Activated naive CD4-positive, alpha-beta T cell treated with anti-CD3 and anti-CD28 coated beads, Interleukin-2, amount 50 U/mL, for 24 hours (primary cell): ENCODE data around the gene JUN.

ENCODE experiments used
- H3K27ac Mint-ChIP-seq: one replicate; pipeline ENCODE4 v1.8.0; 2021; ENCODE audit warnings: mild to moderate bottlenecking, mixed read lengths
- H3K27me3 Mint-ChIP-seq: one replicate; pipeline ENCODE4 v1.8.0; 2021; ENCODE audit warnings: mixed read lengths
- H3K36me3 Mint-ChIP-seq: one replicate; pipeline ENCODE4 v1.8.0; 2021; ENCODE audit warnings: mixed read lengths
- H3K4me1 Mint-ChIP-seq: one replicate; pipeline ENCODE4 v1.8.0; 2021; ENCODE audit warnings: mixed read lengths
- H3K4me3 Mint-ChIP-seq: one replicate; pipeline ENCODE4 v1.8.0; 2021; ENCODE audit warnings: mild to moderate bottlenecking, mixed read lengths
- H3K9me3 Mint-ChIP-seq: one replicate; pipeline ENCODE4 v1.8.0; 2021; ENCODE audit warnings: mixed read lengths

Gene JUN

DNA sequence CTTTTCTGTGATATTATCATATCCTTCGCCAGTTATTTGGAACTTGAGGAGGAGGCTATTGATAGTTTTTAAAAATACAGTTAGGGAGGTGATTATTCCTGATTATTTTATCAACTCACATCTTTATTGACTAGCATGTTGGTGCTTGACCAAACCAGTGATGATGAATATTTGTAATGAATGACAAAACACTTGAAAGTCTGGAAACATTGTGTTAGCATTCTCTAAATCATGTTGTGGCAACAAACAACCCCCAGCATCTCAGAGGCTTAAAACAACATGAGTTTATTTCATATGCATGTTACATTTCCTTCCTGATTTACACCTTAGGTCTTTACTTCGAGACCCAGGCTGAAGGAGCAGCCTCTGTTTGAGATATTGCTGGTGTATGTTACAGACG, 10.7 kb upstream of the JUN start:
- H3K27ac Mint-ChIP-seq, result no peak overlapping the region

DNA sequence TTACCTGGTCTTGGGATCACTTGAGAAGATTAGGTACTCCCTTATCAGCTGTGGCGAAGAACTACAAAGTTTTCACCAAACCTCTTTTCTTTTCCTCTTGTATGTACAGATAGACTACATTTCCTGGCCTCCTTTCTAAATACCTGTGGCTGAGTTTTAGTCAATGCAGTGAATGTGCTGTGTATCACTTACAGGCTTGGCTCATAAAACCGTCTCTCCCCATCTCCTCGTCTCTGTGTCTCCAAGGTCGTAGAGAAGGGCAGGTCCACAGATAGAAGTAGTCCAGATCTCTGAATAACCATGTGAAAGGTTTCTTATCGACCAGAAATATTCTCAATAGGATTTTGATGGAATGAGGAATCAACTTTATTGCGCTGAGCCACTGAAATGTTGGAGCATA, 9.0 kb upstream of the JUN start:
- H3K36me3 Mint-ChIP-seq, result peaks cover 11% of the 10 kb centered on the region
- H3K27me3 Mint-ChIP-seq, result no peaks in the 10 kb centered on the region
- no peak overlapping the region for H3K27ac Mint-ChIP-seq
- peaks cover 53% of the 10 kb centered on the region for H3K4me1 Mint-ChIP-seq
- H3K4me3 Mint-ChIP-seq, result no peak overlapping the region
- peaks cover 6% of the 10 kb centered on the region for H3K9me3 Mint-ChIP-seq

More for the DNA sequence above, 10.7 kb upstream of the JUN start:
- Mint-ChIP-seq H3K9me3 (no peaks in the 10 kb centered on the region), H3K36me3 (peaks cover 4% of the 10 kb centered on the region), H3K4me1 (peaks cover 47% of the 10 kb centered on the region), H3K4me3 (no peak overlapping the region), H3K27me3 (no peaks in the 10 kb centered on the region)

DNA sequence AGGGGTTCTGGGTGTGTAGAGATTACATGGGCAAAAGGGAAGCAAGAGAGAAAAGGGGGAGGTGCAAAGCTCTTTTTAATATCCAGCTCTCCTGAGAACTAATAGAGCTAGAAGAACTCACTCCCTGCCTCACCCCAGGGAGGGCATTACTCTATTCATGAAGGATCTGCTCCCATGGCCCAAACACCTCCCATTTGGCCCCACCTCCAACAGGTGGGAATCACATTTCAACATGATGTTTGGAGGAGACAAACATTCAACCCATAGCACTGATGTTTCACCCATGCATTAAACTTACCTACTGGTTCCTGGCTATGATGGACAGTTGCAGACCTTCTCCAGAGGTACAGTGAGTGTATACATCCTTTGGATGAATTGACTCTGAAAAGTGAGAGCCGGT, 7.3 kb upstream of the JUN start:
- no peak overlapping the region for H3K4me3 Mint-ChIP-seq
- H3K9me3 Mint-ChIP-seq, result peaks cover 6% of the 10 kb centered on the region
- H3K27me3 Mint-ChIP-seq, result no peaks in the 10 kb centered on the region
- H3K4me1 Mint-ChIP-seq, result peaks cover 53% of the 10 kb centered on the region
- peaks cover 13% of the 10 kb centered on the region for H3K36me3 Mint-ChIP-seq
- H3K27ac Mint-ChIP-seq, result no peak overlapping the region

DNA sequence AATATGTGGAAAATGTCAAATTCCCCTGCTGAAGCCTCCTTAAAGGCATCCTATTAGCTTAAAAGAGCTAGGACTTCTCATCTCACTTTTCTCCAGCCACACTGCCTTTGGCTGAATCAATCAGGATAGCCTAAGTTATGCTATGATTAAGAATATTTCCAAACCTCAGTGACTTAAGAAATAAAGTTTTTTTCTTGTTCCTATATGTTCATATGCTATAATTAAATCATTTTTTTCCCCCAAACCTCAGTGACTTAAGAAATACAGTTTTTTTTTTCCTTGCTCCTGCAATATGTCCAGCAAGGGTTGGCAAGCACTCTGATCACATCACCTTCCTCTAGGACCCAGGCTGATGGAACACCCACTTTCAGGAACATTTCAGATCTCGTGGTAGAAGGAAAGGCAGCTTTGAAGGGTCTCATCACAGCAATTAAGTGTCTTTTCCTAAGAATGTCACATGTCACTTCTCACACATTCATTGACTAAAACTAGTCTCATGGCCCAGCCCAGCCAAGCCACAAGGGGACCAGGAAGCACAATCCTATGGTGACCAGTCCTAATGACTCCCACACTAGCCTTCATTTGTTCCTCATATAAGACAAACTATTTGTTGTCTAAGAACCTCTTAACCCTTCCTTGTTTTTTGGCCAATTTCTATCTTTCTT, 6.3 kb upstream of the JUN start:
- H3K27ac Mint-ChIP-seq, result no peak overlapping the region
- H3K4me1 Mint-ChIP-seq, result peaks cover 53% of the 10 kb centered on the region
- no peaks in the 10 kb centered on the region for H3K27me3 Mint-ChIP-seq
- peaks cover 13% of the 10 kb centered on the region for H3K36me3 Mint-ChIP-seq
- H3K4me3 Mint-ChIP-seq, result no peak overlapping the region
- peaks cover 6% of the 10 kb centered on the region for H3K9me3 Mint-ChIP-seq

DNA sequence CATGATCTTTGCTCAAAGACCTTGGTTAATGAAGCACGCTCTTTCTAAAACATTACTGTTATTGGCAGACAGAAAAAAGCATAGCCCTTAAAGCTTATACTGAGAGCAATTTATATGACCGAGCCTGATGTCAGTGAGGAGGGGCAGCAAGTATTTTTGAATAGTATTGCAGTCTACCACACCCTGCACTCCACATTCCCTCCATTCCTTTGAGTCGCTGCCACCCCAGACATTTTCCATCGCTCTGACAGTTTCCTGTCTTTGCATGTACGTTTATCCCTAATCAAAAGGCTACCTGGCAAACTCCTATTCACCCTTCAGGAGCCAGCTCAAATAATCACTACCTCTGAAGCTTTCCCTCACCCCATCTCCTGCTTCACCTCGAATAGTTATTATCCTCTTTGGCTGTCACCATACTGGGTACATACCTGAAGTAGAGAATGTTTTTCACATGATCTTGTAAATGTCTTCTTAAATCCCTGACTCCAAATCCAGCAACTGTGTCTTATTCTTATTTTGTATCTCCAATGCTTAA, 5.5 kb upstream of the JUN start:
- Mint-ChIP-seq H3K36me3 (peaks cover 13% of the 10 kb centered on the region), H3K4me1 (peaks cover 48% of the 10 kb centered on the region), H3K4me3 (no peak overlapping the region), H3K27ac (no peak overlapping the region), H3K27me3 (no peaks in the 10 kb centered on the region), H3K9me3 (peaks cover 6% of the 10 kb centered on the region)

DNA sequence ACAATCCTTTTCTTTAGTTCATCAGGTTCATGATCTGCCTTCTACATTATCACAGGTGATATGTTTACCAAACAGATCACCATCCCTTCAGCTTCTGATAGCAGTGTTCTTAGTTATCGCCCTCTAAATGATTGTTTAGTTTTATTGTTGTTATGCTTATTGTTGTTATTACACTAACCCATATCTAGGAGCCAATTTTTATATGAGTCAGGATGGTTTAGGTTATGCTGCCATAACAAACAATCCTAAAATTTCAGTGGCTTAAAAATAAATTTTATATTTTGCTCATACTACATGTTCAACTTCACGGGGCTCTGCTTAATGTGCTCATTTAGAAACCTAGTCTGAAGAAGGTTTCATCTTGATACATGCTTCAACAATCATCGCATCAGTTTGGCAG, 4.4 kb upstream of the JUN start:
- H3K4me1 Mint-ChIP-seq, result peaks cover 37% of the 10 kb centered on the region
- H3K9me3 Mint-ChIP-seq, result peaks cover 6% of the 10 kb centered on the region
- no peak overlapping the region for H3K27ac Mint-ChIP-seq
- peaks cover 10% of the 10 kb centered on the region for H3K36me3 Mint-ChIP-seq
- no peak overlapping the region for H3K4me3 Mint-ChIP-seq
- H3K27me3 Mint-ChIP-seq, result no peaks in the 10 kb centered on the region

DNA sequence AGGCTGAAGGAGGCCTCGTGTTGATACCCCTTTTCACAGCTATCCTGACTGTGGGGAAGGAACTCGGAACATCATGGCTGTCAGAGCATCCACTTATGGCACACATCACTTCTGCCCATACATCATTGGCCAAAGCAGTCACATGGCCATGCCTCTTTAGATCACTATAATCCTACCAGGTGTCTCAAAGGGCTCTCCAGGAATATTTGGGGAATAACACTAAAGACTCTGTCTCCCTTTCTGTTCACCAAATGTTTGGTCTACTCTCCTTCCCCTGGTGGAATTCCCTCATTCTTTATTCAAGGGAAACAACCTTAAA, 3.0 kb upstream of the JUN start:
- Mint-ChIP-seq H3K27ac (no peak overlapping the region), H3K27me3 (no peaks in the 10 kb centered on the region), H3K9me3 (peaks cover 6% of the 10 kb centered on the region), H3K4me1 (peaks cover 33% of the 10 kb centered on the region), H3K4me3 (no peak overlapping the region), H3K36me3 (peaks cover 12% of the 10 kb centered on the region)

DNA sequence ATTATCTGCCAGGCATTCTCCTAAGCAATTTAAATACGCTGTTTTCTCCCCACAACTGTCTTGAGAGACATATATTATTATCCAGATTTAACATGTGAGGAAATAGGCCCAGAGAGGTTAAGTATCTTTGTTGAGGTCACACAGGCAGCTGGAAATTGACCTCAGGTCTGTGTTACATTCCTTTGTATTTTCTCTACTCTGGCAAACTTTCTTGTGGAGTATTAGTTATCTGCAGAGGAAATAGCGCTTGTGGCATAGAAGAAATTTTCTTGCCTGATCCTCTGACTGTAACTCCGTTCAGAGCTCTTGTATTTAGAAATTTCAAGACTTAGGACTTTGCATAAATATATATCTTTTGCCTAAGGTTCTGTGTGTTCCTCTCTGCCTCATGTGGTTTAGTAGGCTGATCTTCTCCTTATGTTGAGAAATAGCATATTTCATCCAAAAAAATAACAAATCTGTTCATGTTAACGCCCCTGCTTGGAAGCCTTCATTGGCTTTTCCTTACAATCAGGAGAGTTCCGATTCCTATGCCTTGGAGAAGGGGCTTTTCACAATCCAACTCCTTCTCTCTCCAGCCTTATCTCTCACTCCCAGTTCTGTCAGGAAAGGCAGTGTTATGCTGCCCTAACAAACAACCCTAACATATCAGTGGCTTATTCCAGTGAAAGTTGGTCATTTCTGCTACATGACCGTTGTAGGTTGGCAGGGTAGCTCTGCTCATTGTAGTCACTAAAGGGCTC, 2.5 kb upstream of the JUN start:
- Mint-ChIP-seq H3K9me3 (peaks cover 6% of the 10 kb centered on the region), H3K27ac (no peak overlapping the region), H3K4me1 (peaks cover 35% of the 10 kb centered on the region), H3K27me3 (no peaks in the 10 kb centered on the region), H3K4me3 (peak overlapping the region; percentile 9), H3K36me3 (peaks cover 13% of the 10 kb centered on the region)

DNA sequence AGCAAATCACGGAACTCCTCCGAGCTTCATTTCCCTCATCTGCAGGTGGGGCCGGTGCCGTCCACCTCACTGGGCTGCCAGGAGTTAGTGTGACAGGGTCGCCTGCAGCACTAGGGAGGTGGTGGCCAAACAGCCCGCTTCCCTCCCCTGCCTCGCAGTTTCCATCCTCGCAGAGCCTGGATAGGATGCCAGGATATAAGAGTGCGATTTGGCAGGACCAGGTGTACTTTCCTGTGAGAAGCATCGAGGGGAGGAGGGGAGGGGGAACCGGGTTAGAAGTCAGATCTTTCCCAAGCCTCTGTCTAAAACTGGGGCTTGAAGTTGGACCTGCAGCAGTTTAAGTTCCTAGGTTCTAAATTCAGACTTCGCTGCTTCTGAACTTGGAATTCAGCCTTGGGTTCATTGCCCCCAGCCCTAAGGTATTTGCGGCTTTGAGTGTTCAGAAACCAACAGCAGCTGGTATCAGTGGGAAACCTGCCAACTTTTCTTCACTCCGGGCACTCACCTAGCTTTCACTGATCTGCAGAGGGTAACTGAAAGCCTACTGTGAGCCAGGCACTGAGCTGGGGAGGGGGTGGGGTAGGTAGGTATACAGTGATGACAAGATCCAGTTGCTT, 1.7 kb upstream of the JUN start:
- H3K27me3 Mint-ChIP-seq, result no peaks in the 10 kb centered on the region
- peak overlapping the region; percentile 98 for H3K4me3 Mint-ChIP-seq
- peaks cover 6% of the 10 kb centered on the region for H3K9me3 Mint-ChIP-seq

DNA sequence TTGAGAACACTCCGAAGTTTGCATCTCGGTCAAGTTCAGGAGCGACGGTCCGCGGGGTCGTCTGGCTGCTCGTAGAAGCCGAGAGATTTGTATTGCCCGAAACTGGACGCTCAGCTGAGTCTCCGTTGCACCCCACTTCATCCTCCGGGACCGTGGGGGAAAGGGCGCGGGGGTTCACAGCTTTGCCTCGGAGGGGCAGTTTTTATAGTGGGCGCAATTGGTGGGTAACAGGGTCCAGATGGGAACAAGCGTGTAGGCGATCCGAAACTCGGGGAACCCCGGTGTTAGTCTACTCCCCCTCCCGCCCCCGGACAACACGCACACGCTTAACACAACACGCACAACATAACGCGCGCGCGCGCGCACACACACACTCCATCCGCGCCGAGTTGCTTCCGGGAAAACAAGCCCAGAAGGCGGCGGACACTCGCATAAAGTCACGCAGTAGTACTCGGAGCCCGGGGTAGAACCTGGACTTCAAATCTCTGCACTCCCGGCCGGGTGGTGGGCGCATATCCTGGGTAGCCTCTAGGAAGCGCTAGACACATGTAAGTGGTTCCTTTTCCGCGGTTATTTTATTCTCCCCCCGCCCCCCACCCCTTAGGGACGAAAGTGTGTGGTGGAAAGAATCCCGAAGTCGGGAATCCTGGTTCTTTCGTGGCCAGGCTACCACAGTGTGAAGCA, 1.1 kb upstream of the JUN start:
- Mint-ChIP-seq H3K27ac (peak overlapping the region; percentile 87), H3K4me3 (peak overlapping the region; percentile 98), H3K9me3 (peaks cover 6% of the 10 kb centered on the region), H3K4me1 (peaks cover 29% of the 10 kb centered on the region), H3K36me3 (peaks cover 15% of the 10 kb centered on the region), H3K27me3 (no peaks in the 10 kb centered on the region)

More for the DNA sequence above, 1.7 kb upstream of the JUN start:
- Mint-ChIP-seq H3K4me1 (peaks cover 29% of the 10 kb centered on the region), H3K27ac (no peak overlapping the region), H3K36me3 (peaks cover 13% of the 10 kb centered on the region)

DNA sequence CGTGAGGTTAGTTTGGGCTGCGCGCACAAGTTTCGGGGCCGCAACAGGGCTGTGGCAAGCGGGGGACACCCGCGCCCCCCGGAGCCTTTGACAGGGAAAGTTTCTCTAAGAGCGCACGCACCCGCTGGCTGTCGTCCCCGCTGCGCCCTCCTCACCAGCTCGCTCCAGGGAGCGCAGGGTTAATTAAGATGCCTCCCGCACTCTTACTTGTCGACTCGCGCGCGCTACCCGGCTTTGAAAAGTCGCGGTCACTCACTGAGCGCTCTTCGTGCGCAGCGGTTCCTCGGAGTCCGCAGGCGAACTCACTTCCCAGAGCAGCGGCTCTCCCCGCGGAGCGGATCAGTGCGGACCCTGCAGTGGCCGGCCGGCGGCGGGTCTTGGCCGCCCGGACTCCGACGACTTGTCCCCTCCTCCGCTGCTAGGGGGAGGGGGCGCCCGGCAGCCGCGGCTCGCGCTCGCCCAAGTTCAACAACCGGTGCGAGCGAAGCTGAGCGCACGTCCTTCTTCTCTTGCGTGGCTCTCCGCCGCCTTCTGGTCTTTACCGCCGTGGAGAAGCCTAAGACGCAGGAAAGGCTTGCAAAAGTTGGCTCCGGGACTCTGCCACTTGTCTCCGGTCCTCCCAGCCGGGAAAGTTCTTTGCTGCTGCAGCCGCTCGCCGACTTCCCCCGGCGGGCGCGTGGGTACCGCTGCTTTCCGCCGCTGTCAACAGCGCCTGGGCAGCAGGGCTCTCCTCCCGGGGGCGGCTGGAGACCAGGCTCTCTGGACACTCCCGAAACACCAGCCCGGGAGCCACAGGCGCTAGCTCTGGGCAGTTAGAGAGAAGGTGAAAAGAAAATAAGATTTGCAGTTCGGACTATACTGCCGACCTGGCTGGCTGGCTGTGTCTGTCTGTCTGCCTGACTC, 506 bp downstream of the JUN start:
- Mint-ChIP-seq H3K9me3 (peaks cover 4% of the 10 kb centered on the region), H3K4me1 (peaks cover 25% of the 10 kb centered on the region), H3K36me3 (peaks cover 12% of the 10 kb centered on the region), H3K27me3 (no peaks in the 10 kb centered on the region), H3K4me3 (peak overlapping the region; percentile 98), H3K27ac (peak overlapping the region; percentile 87)

DNA sequence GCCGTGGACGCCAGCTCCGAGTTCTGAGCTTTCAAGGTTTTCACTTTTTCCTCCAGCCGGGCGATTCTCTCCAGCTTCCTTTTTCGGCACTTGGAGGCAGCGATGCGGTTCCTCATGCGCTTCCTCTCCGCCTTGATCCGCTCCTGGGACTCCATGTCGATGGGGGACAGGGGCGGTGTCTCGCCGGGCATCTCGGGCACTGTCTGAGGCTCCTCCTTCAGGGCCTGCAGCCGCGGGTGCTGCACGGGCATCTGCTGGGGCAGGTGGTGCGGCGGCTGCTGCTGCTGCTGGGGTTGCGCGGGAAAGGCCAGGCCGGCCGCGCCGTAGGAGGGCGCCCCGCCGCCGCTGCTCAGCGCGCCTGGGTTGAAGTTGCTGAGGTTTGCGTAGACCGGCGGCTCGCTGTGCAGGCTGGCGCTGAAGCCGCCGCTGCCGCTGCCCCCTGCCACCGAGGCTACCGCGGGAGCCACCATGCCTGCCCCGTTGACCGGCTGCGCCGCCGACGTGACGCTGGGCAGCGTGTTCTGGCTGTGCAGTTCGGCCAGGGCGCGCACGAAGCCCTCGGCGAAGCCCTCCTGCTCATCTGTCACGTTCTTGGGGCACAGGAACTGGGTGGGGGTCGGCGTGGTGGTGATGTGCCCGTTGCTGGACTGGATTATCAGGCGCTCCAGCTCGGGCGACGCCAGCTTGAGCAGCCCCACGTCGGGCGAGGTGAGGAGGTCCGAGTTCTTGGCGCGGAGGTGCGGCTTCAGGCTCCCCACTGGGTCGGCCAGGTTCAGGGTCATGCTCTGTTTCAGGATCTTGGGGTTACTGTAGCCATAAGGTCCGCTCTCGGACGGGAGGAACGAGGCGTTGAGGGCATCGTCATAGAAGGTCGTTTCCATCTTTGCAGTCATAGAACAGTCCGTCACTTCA, 1.4 kb downstream of the JUN start:
- peaks cover 21% of the 10 kb centered on the region for H3K4me1 Mint-ChIP-seq
- H3K27ac Mint-ChIP-seq, result peak overlapping the region; percentile 85
- peak overlapping the region; percentile 98 for H3K4me3 Mint-ChIP-seq
- no peaks in the 10 kb centered on the region for H3K9me3 Mint-ChIP-seq
- peaks cover 6% of the 10 kb centered on the region for H3K36me3 Mint-ChIP-seq
- H3K27me3 Mint-ChIP-seq, result no peaks in the 10 kb centered on the region

DNA sequence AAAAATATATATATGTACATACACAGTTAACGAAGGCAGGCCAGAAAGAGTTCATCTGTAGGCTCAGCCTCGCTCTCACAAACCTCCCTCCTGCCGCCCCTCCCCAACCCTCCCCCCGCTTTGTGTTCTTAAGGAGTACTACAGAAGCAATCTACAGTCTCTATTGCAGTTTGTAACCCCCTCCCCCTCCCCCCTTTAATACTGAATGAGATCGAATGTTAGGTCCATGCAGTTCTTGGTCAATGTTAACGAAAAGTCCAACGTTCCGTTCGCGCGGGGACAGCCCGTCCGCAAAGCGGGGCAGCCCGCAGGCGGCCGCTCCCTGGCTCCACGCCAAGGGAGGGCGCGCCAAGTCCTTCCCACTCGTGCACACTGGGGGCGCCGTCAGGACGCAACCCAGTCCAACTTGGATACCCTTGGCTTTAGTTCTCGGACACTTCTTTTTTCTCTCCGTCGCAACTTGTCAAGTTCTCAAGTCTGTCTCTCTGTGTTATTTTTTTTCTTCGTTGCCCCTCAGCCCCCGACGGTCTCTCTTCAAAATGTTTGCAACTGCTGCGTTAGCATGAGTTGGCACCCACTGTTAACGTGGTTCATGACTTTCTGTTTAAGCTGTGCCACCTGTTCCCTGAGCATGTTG, 2.2 kb downstream of the JUN start:
- H3K4me1 Mint-ChIP-seq, result peaks cover 21% of the 10 kb centered on the region
- no peaks in the 10 kb centered on the region for H3K9me3 Mint-ChIP-seq
- H3K4me3 Mint-ChIP-seq, result peak overlapping the region; percentile 98
- H3K27ac Mint-ChIP-seq, result peak overlapping the region; percentile 85
- no peaks in the 10 kb centered on the region for H3K27me3 Mint-ChIP-seq
- peaks cover 5% of the 10 kb centered on the region for H3K36me3 Mint-ChIP-seq
